IMR-90 (cell line): ENCODE measurements around the gene EPC2. TPM values are rescaled to one million over a fixed set of nuclear protein-coding genes. Genes with fewer than 3 reads are reported as not detected.

Experiments used
- ATAC-seq: fragments of 200-7000 bp; cut with Tn5 transposase; 2 replicates; pipeline ENCODE4 v1.9.1; 2020; ENCODE audit warnings: low read depth, mild to moderate bottlenecking, moderate library complexity
- BruUV-seq: library from RNA; stranded (reverse); fragments of 400-500 nt; replicated peaks from 2 replicates; lab custom pipeline; 2021; lab: Mats Ljungman, UMichigan
- CTCF ChIA-PET: fragments of 300-600 bp; formaldehyde crosslinking; extraction: SDS; loops from one replicate; lab custom pipeline; 2021; ENCODE audit warnings: antibody characterized with exemption; lab: Yijun Ruan, JAX
- POLR2A ChIA-PET: fragments of 300-600 bp; sonication (Branson Sonifier 250); formaldehyde crosslinking; loops from one replicate; lab custom pipeline; 2022; ENCODE audit warnings: antibody characterized with exemption; ENCODE audit not compliant: unreplicated experiment; lab: Charles Lee
- DNase-seq: peaks from one replicate; pipeline ENCODE4 v3.0.0; 2013
- H2AFZ ChIP-seq: replicated peaks from 2 replicates; pipeline ENCODE3; 2013; ENCODE audit warnings: low read length, mild to moderate bottlenecking; ENCODE audit not compliant: poor library complexity
- H2AK5ac ChIP-seq: 2 replicates; pipeline ENCODE4 v1.6.1; 2013; ENCODE audit warnings: low read depth, low read length, inconsistent platforms
- H2AK9ac ChIP-seq: replicated peaks from 2 replicates; pipeline ENCODE3; 2013; ENCODE audit warnings: mild to moderate bottlenecking, low read depth, low read length, moderate library complexity; ENCODE audit not compliant: poor library complexity
- H2BK120ac ChIP-seq: 2 replicates; pipeline ENCODE4 v1.6.1; 2013; ENCODE audit warnings: low read depth, low read length, inconsistent platforms
- H2BK15ac ChIP-seq: 3 replicates; pipeline ENCODE4 v1.6.1; 2013; ENCODE audit warnings: low read depth, low read length, inconsistent platforms
- H2BK20ac ChIP-seq: 2 replicates; pipeline ENCODE4 v1.6.1; 2013; ENCODE audit warnings: low read depth, mild to moderate bottlenecking, inconsistent platforms, low read length, moderate library complexity
- H2BK5ac ChIP-seq: 2 replicates; pipeline ENCODE4 v1.6.1; 2013; ENCODE audit warnings: mild to moderate bottlenecking, low read depth, low read length, inconsistent platforms; ENCODE audit not compliant: poor library complexity, severe bottlenecking
- H3K14ac ChIP-seq: replicated peaks from 2 replicates; pipeline ENCODE4 v1.6.1; 2013; ENCODE audit warnings: low read depth, low read length, inconsistent platforms
- H3K18ac ChIP-seq: 2 replicates; pipeline ENCODE4 v1.6.1; 2013; ENCODE audit warnings: low read depth, low read length, control low read depth
- H3K23ac ChIP-seq: 2 replicates; pipeline ENCODE4 v1.6.1; 2013; ENCODE audit warnings: low read depth, low read length, inconsistent platforms
- H3K27ac ChIP-seq: 2 replicates; pipeline ENCODE4 v1.5.1; 2013; ENCODE audit warnings: mild to moderate bottlenecking, control low read depth, low read length; ENCODE audit not compliant: insufficient read depth
- H3K27me3 ChIP-seq: 2 replicates; pipeline ENCODE4 v1.6.1; 2013; ENCODE audit warnings: low read length; ENCODE audit not compliant: control insufficient read depth, insufficient read depth
- H3K36me3 ChIP-seq: 2 replicates; pipeline ENCODE4 v1.6.1; 2013; ENCODE audit warnings: low read length, mixed read lengths; ENCODE audit not compliant: control insufficient read depth, insufficient read depth
- H3K4ac ChIP-seq: 2 replicates; pipeline ENCODE4 v1.6.1; 2013; ENCODE audit warnings: low read depth, low read length, inconsistent platforms
- H3K4me1 ChIP-seq: 2 replicates; pipeline ENCODE4 v1.6.1; 2013; ENCODE audit warnings: low read length, mixed read lengths; ENCODE audit not compliant: control insufficient read depth, insufficient read depth
- H3K4me2 ChIP-seq: 2 replicates; pipeline ENCODE4 v1.6.1; 2013; ENCODE audit warnings: low read depth, mild to moderate bottlenecking, control low read depth, low read length, moderate library complexity
- H3K4me3 ChIP-seq: 2 replicates; pipeline ENCODE4 v1.5.1; 2013; ENCODE audit warnings: low read depth, mild to moderate bottlenecking, control low read depth, low read length, moderate library complexity; ENCODE audit not compliant: insufficient read depth
- H3K56ac ChIP-seq: 2 replicates; pipeline ENCODE4 v1.6.1; 2013; ENCODE audit warnings: low read length, inconsistent platforms; ENCODE audit not compliant: insufficient read depth; ENCODE audit errors: extremely low read depth
- H3K79me1 ChIP-seq, 2 experiments: 2 replicates each; pipeline ENCODE4 v1.6.1; 2013; ENCODE audit warnings: low read length in 2 of 2, inconsistent platforms in 1 of 2, low read depth in 1 of 2
- H3K9ac ChIP-seq: 2 replicates; pipeline ENCODE4 v1.6.1; 2013; ENCODE audit warnings: low read depth, low read length, control low read depth
- H3K9me1 ChIP-seq: 2 replicates; pipeline ENCODE4 v1.6.1; 2013; ENCODE audit warnings: low read length, inconsistent platforms; ENCODE audit not compliant: insufficient read depth
- H3K9me3 ChIP-seq: 2 replicates; pipeline ENCODE4 v1.6.1; 2013; ENCODE audit warnings: low read length; ENCODE audit not compliant: control insufficient read depth, insufficient read depth
- H4K20me1 ChIP-seq: 2 replicates; pipeline ENCODE4 v1.6.1; 2013; ENCODE audit warnings: low read length, inconsistent platforms; ENCODE audit not compliant: insufficient read depth
- H4K5ac ChIP-seq: 2 replicates; pipeline ENCODE4 v1.6.1; 2013; ENCODE audit warnings: mild to moderate bottlenecking, low read depth, low read length, control low read depth
- H4K8ac ChIP-seq, 2 experiments: 2 replicates each; pipeline ENCODE4 v1.6.1; 2013; ENCODE audit warnings: low read depth in 2 of 2, low read length in 2 of 2, control low read depth in 1 of 2, inconsistent platforms in 1 of 2
- H4K91ac ChIP-seq: 2 replicates; pipeline ENCODE4 v1.6.1; 2013; ENCODE audit warnings: low read depth, low read length, inconsistent platforms; ENCODE audit not compliant: insufficient read depth
- MXI1 ChIP-seq: IDR thresholded peaks from 2 replicates; pipeline ENCODE4 v1.6.1; 2012; ENCODE audit warnings: low read depth, mild to moderate bottlenecking, low read length, moderate library complexity, borderline replicate concordance
- NFE2L2 ChIP-seq: fragments of 150-350 bp; IDR thresholded peaks from 2 replicates; pipeline ENCODE4 v1.6.1; 2016; ENCODE audit warnings: low read depth, mild to moderate bottlenecking, low read length
- RCOR1 ChIP-seq: IDR thresholded peaks from 2 replicates; pipeline ENCODE4 v1.6.1; 2012; ENCODE audit warnings: mild to moderate bottlenecking, low read length, improper control_type of control experiment; ENCODE audit not compliant: insufficient replicate concordance
- WGBS, 2 experiments: methylation state at CpG; one replicate each; pipeline versions ENCODE4 v1.1.5 to v1.1.7; 2013; ENCODE audit warnings: missing lambda C conversion rate in 2 of 2; ENCODE audit not compliant: insufficient read length in 1 of 2; ENCODE audit errors: extremely low coverage in 2 of 2; 5-methylcytosine and 5-hydroxymethylcytosine counted together
- dilution Hi-C: fragments of 300-500 bp; cut with HindIII; formaldehyde crosslinking; loops from one replicate; pipeline ENCODE4 v1.14.3; 2018; ENCODE audit warnings: low sequenced_read_pairs; ENCODE audit not compliant: unreplicated experiment
- in situ Hi-C: fragments of 300-500 bp; cut with MboI; formaldehyde crosslinking; loops from 3 replicates; pipeline ENCODE4 v1.14.3; 2019; ENCODE audit warnings: low sequenced_read_pairs, inconsistent platforms, mixed read lengths
- intact Hi-C: fragments of 100-400 bp; cut with micrococcal nuclease; formaldehyde crosslinking; loops from 2 replicates; pipeline ENCODE4 v1.10.0; 2022
- polyA plus RNA-seq, 3 experiments: library from polyadenylated mRNA; depleted of rRNA; stranded (reverse); fragments of >200 nt; gene quantifications; 2 replicates each; pipeline ENCODE4 v1.2.3, GENCODE V29; 2012; ENCODE audit warnings: low replicate concordance in 1 of 3
- total RNA-seq: library from RNA; depleted of rRNA; stranded (reverse); fragments of >200 nt; gene quantifications from 2 replicates; pipeline ENCODE4 v1.2.3, GENCODE V29; 2012
- TF ChIP-seq, protein P1 (sequence below): conservative IDR thresholded peaks from 2 replicates; pipeline ENCODE4 v1.5.1; 2012; ENCODE audit warnings: mild to moderate bottlenecking, low read depth, low read length, improper control_type of control experiment

The EPC2 gene
- total and polyA plus RNA-seq, 2 of the 4 experiments (the other 2 are of a cell fraction) = 10.6 to 22.6 TPM

- ChIA-PET POLR2A (no interaction called here), CTCF (no interaction called here)
- Histone ChIP-seq H3K18ac (no peak overlapping the region), H2AFZ (no peak overlapping the region), H3K9me3 (no peaks in the 10 kb centered on the region), H2BK5ac (no peak overlapping the region), H3K9ac (no peak overlapping the region), H4K5ac (no peak overlapping the region), H2BK20ac (no peak overlapping the region), H3K23ac (no peak overlapping the region), H3K36me3 (no peaks in the 10 kb centered on the region), H3K4ac (no peak overlapping the region), H3K4me2 (no peak overlapping the region), H3K56ac (no peak overlapping the region), H2AK9ac (no peak overlapping the region), H4K8ac (no peak overlapping the region), H4K20me1 (no peaks in the 10 kb centered on the region), H3K4me3 (no peak overlapping the region), H3K27me3 (peaks cover 3% of the 10 kb centered on the region), H3K79me1 (no peaks in the 10 kb centered on the region), H3K14ac (no peak overlapping the region), H2BK15ac (no peak overlapping the region), H3K4me1 (no peaks in the 10 kb centered on the region), H2AK5ac (no peak overlapping the region), H4K91ac (no peak overlapping the region), H3K27ac (no peak overlapping the region), H2BK120ac (no peak overlapping the region), H3K9me1 (no peaks in the 10 kb centered on the region)
- BruUV-seq = no TSS peak
- DNase-seq = no peak
- TF ChIP-seq, protein P1, sequence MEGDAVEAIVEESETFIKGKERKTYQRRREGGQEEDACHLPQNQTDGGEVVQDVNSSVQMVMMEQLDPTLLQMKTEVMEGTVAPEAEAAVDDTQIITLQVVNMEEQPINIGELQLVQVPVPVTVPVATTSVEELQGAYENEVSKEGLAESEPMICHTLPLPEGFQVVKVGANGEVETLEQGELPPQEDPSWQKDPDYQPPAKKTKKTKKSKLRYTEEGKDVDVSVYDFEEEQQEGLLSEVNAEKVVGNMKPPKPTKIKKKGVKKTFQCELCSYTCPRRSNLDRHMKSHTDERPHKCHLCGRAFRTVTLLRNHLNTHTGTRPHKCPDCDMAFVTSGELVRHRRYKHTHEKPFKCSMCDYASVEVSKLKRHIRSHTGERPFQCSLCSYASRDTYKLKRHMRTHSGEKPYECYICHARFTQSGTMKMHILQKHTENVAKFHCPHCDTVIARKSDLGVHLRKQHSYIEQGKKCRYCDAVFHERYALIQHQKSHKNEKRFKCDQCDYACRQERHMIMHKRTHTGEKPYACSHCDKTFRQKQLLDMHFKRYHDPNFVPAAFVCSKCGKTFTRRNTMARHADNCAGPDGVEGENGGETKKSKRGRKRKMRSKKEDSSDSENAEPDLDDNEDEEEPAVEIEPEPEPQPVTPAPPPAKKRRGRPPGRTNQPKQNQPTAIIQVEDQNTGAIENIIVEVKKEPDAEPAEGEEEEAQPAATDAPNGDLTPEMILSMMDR = no peak
- TF ChIP-seq MXI1 = no peak
- no peak for TF ChIP-seq NFE2L2
- no peak for TF ChIP-seq RCOR1
- no peak for ATAC-seq
- in situ Hi-C loops = no loop called here
- intact Hi-C loops = no loop called here
- WGBS, 2 experiments = 22% methylated on average over 1 of the region's 3 CpGs; no CpG with 5 or more reads in 1 of the 2 experiments
- dilution Hi-C loops = no loop called here
Observed at GRCh38 chr2:148622366-148622765, 22.2 kb upstream of the EPC2 start.
